GM23338 (cell line): ENCODE data around the gene PPIF. TPM values are rescaled to one million over a fixed set of nuclear protein-coding genes. Genes with fewer than 3 reads are reported as not detected.

Experiments used
- ATAC-seq: fragments of 200-7000 bp; cut with Tn5 transposase; 3 replicates; pipeline ENCODE4 v1.9.1; 2020
- DNase-seq: peaks from one replicate; pipeline ENCODE4 v3.0.0-alpha.2; 2015; ENCODE audit warnings: low spot score
- H2AFZ ChIP-seq: fragments of 200-600 bp; sonication (generic); 2 replicates; pipeline ENCODE4 v1.8.0; 2016; ENCODE audit warnings: antibody characterized with exemption, mild to moderate bottlenecking, moderate library complexity
- H3F3A ChIP-seq: fragments of 200-600 bp; sonication (generic); replicated peaks from 2 replicates; pipeline ENCODE4 v1.8.0; 2017; ENCODE audit warnings: antibody characterized with exemption, mixed run types, low read depth
- H3K27ac ChIP-seq: fragments of 200-600 bp; sonication (generic); 2 replicates; pipeline ENCODE4 v1.6.1; 2016; ENCODE audit warnings: low read depth
- H3K27me3 ChIP-seq: fragments of 200-600 bp; sonication (generic); 2 replicates; pipeline ENCODE4 v1.8.0; 2016; ENCODE audit warnings: mild to moderate bottlenecking, mixed run types, moderate library complexity; ENCODE audit not compliant: insufficient read depth
- H3K36me3 ChIP-seq: fragments of 200-600 bp; sonication (generic); 2 replicates; pipeline ENCODE4 v1.8.0; 2016; ENCODE audit warnings: mild to moderate bottlenecking; ENCODE audit not compliant: insufficient read depth
- H3K4me1 ChIP-seq: fragments of 200-600 bp; sonication (generic); 2 replicates; pipeline ENCODE4 v1.8.0; 2016; ENCODE audit warnings: mild to moderate bottlenecking, moderate library complexity; ENCODE audit not compliant: insufficient read depth
- H3K4me2 ChIP-seq: fragments of 200-600 bp; sonication (generic); 2 replicates; pipeline ENCODE4 v1.7.1; 2017; ENCODE audit warnings: mixed run types
- H3K4me3 ChIP-seq: fragments of 200-600 bp; sonication (generic); 2 replicates; pipeline ENCODE4 v1.6.1; 2016; ENCODE audit warnings: mixed run types
- H3K79me2 ChIP-seq: fragments of 200-600 bp; sonication (generic); replicated peaks from 2 replicates; pipeline ENCODE4 v1.8.0; 2017; ENCODE audit warnings: mild to moderate bottlenecking; ENCODE audit not compliant: insufficient read depth
- H3K9me2 ChIP-seq: fragments of 200-600 bp; sonication (generic); 2 replicates; pipeline ENCODE4 v1.8.0; 2017; ENCODE audit not compliant: insufficient read depth
- H4K20me1 ChIP-seq: fragments of 200-600 bp; sonication (generic); replicated peaks from 2 replicates; pipeline ENCODE4 v1.8.0; 2017; ENCODE audit warnings: mild to moderate bottlenecking; ENCODE audit not compliant: insufficient read depth
- H3K27ac Mint-ChIP-seq: 2 replicates; pipeline ENCODE4 v1.8.0; 2020; ENCODE audit warnings: inconsistent platforms, mild to moderate bottlenecking, moderate library complexity, mixed read lengths
- H3K27me3 Mint-ChIP-seq: 3 replicates; pipeline ENCODE4 v1.8.0; 2022; ENCODE audit warnings: low read depth, mild to moderate bottlenecking, moderate library complexity, mixed read lengths, inconsistent platforms; ENCODE audit not compliant: insufficient read depth, poor library complexity
- H3K36me3 Mint-ChIP-seq: 3 replicates; pipeline ENCODE4 v1.8.0; 2021; ENCODE audit warnings: low read depth, mild to moderate bottlenecking, inconsistent platforms, moderate library complexity, mixed read lengths
- H3K4me1 Mint-ChIP-seq: 3 replicates; pipeline ENCODE4 v1.8.0; 2020; ENCODE audit warnings: mild to moderate bottlenecking, inconsistent platforms, mixed read lengths
- H3K4me3 Mint-ChIP-seq: 3 replicates; pipeline ENCODE4 v1.8.0; 2021; ENCODE audit warnings: moderate library complexity, mild to moderate bottlenecking, inconsistent platforms, mixed read lengths
- H3K9me3 Mint-ChIP-seq: 3 replicates; pipeline ENCODE4 v1.8.0; 2020; ENCODE audit warnings: moderate library complexity, mild to moderate bottlenecking, inconsistent platforms, mixed read lengths
- CREB1 ChIP-seq: fragments of 250-450 bp; sonication (Bioruptor Pico); IDR thresholded peaks from 2 replicates; pipeline ENCODE4 v1.5.0; 2020; ENCODE audit warnings: low read depth, mild to moderate bottlenecking, moderate library complexity
- POLR2AphosphoS5 ChIP-seq: IDR thresholded peaks from 2 replicates; pipeline ENCODE4 v1.6.1; 2016; ENCODE audit warnings: antibody characterized with exemption, low read depth
- polyA plus RNA-seq: library from polyadenylated mRNA; unstranded; fragments of >200 nt; fragmentation: Nextera tagmentation; extraction: Ambion mirVana; gene quantifications from 2 replicates; pipeline ENCODE4 v1.2.1, GENCODE V29; 2016
- total RNA-seq: library from RNA; depleted of rRNA; stranded (reverse); fragments of >200 nt; shearing (Covaris generic); gene quantifications from 2 replicates; pipeline ENCODE4 v1.2.3, GENCODE V29; 2014
- TF ChIP-seq, protein P1 (sequence below): fragments of 250-450 bp; sonication (Bioruptor Pico); IDR thresholded peaks from 2 replicates; pipeline ENCODE4 v1.5.0; 2020; ENCODE audit warnings: mild to moderate bottlenecking, moderate library complexity
- TF ChIP-seq, protein P2 (sequence below), 2 experiments: fragments of 200-600 bp in 1 of 2; sonication (generic) in 1 of 2; conservative IDR thresholded peaks; 2 replicates each; pipeline versions ENCODE4 v1.5.1 to v1.6.1; 2016 to 2017; ENCODE audit warnings: antibody characterized with exemption in 2 of 2, low read depth in 2 of 2, mild to moderate bottlenecking in 2 of 2, moderate library complexity in 1 of 2
- TF ChIP-seq, protein P3 (sequence below): IDR thresholded peaks from one replicate; pipeline ENCODE4 v1.6.1; 2018; ENCODE audit warnings: antibody characterized with exemption; ENCODE audit not compliant: unreplicated experiment
- TF ChIP-seq, protein P4 (sequence below): IDR thresholded peaks from 2 replicates; pipeline ENCODE4 v1.6.1; 2016; ENCODE audit warnings: antibody characterized with exemption

Gene PPIF
- total and polyA plus RNA-seq, 2 experiments from 2014 or later: 32.1 to 43.6 TPM

DNA sequence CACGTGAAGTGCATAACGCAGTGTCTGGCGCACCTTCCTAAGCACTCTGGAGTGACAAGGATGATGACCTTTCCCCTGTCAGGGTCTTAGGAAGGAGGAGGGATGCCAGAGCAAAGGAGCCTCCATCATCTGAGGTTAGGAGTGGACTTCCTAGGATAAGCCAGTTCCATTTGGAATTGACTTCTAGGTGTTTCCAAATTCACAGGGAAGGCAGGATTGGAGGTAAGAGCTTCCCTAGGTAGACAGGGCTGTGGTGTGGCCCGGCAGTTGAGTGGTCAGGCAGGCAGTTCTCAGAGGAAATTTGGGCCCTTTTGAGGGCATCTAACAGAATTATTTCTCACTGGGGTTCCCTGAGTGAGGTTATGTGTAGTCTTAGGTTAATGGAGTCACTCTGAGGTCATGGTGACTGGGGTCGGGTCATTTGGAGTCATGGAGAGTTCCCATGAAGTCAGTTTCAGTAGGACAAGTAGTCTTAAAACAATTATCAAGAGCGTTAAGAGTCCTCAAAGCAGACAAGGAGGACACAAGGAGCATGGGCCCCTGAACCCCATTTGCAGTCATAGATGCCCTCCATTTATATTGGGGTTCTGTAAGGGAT is 8.2 kb downstream of the PPIF start:
- no peak overlapping the region for H3K27ac Mint-ChIP-seq
- no peak for DNase-seq
- no peaks in the 10 kb centered on the region; the same call in 1 of the 2 replicates for H3K36me3 ChIP-seq
- peaks cover 13% of the 10 kb centered on the region; the same call in 1 of the 2 replicates for H4K20me1 ChIP-seq
- H3K36me3 Mint-ChIP-seq: peaks cover 62% of the 10 kb centered on the region
- no peaks in the 10 kb centered on the region for H3K4me1 ChIP-seq
- no peaks in the 10 kb centered on the region for H3K79me2 ChIP-seq
- no peak for TF ChIP-seq CREB1
- TF ChIP-seq POLR2AphosphoS5: no peak
- TF ChIP-seq, protein P1, sequence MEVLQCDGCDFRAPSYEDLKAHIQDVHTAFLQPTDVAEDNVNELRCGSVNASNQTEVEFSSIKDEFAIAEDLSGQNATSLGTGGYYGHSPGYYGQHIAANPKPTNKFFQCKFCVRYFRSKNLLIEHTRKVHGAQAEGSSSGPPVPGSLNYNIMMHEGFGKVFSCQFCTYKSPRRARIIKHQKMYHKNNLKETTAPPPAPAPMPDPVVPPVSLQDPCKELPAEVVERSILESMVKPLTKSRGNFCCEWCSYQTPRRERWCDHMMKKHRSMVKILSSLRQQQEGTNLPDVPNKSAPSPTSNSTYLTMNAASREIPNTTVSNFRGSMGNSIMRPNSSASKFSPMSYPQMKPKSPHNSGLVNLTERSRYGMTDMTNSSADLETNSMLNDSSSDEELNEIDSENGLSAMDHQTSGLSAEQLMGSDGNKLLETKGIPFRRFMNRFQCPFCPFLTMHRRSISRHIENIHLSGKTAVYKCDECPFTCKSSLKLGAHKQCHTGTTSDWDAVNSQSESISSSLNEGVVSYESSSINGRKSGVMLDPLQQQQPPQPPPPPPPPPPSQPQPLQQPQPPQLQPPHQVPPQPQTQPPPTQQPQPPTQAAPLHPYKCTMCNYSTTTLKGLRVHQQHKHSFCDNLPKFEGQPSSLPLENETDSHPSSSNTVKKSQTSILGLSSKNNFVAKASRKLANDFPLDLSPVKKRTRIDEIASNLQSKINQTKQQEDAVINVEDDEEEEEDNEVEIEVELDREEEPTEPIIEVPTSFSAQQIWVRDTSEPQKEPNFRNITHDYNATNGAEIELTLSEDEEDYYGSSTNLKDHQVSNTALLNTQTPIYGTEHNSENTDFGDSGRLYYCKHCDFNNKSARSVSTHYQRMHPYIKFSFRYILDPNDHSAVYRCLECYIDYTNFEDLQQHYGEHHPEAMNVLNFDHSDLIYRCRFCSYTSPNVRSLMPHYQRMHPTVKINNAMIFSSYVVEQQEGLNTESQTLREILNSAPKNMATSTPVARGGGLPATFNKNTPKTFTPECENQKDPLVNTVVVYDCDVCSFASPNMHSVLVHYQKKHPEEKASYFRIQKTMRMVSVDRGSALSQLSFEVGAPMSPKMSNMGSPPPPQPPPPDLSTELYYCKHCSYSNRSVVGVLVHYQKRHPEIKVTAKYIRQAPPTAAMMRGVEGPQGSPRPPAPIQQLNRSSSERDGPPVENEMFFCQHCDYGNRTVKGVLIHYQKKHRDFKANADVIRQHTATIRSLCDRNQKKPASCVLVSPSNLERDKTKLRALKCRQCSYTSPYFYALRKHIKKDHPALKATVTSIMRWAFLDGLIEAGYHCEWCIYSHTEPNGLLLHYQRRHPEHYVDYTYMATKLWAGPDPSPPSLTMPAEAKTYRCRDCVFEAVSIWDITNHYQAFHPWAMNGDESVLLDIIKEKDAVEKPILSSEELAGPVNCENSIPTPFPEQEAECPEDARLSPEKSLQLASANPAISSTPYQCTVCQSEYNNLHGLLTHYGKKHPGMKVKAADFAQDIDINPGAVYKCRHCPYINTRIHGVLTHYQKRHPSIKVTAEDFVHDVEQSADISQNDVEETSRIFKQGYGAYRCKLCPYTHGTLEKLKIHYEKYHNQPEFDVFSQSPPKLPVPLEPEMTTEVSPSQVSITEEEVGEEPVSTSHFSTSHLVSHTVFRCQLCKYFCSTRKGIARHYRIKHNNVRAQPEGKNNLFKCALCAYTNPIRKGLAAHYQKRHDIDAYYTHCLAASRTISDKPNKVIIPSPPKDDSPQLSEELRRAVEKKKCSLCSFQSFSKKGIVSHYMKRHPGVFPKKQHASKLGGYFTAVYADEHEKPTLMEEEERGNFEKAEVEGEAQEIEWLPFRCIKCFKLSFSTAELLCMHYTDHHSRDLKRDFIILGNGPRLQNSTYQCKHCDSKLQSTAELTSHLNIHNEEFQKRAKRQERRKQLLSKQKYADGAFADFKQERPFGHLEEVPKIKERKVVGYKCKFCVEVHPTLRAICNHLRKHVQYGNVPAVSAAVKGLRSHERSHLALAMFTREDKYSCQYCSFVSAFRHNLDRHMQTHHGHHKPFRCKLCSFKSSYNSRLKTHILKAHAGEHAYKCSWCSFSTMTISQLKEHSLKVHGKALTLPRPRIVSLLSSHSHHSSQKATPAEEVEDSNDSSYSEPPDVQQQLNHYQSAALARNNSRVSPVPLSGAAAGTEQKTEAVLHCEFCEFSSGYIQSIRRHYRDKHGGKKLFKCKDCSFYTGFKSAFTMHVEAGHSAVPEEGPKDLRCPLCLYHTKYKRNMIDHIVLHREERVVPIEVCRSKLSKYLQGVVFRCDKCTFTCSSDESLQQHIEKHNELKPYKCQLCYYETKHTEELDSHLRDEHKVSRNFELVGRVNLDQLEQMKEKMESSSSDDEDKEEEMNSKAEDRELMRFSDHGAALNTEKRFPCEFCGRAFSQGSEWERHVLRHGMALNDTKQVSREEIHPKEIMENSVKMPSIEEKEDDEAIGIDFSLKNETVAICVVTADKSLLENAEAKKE (CRISPR knock-in tag): no peak
- TF ChIP-seq, protein P2, sequence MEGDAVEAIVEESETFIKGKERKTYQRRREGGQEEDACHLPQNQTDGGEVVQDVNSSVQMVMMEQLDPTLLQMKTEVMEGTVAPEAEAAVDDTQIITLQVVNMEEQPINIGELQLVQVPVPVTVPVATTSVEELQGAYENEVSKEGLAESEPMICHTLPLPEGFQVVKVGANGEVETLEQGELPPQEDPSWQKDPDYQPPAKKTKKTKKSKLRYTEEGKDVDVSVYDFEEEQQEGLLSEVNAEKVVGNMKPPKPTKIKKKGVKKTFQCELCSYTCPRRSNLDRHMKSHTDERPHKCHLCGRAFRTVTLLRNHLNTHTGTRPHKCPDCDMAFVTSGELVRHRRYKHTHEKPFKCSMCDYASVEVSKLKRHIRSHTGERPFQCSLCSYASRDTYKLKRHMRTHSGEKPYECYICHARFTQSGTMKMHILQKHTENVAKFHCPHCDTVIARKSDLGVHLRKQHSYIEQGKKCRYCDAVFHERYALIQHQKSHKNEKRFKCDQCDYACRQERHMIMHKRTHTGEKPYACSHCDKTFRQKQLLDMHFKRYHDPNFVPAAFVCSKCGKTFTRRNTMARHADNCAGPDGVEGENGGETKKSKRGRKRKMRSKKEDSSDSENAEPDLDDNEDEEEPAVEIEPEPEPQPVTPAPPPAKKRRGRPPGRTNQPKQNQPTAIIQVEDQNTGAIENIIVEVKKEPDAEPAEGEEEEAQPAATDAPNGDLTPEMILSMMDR (conservative IDR thresholded peaks at IDR 0.05; ENCODE audit: low read depth in 2 of 2): no peak
- TF ChIP-seq, protein P3, sequence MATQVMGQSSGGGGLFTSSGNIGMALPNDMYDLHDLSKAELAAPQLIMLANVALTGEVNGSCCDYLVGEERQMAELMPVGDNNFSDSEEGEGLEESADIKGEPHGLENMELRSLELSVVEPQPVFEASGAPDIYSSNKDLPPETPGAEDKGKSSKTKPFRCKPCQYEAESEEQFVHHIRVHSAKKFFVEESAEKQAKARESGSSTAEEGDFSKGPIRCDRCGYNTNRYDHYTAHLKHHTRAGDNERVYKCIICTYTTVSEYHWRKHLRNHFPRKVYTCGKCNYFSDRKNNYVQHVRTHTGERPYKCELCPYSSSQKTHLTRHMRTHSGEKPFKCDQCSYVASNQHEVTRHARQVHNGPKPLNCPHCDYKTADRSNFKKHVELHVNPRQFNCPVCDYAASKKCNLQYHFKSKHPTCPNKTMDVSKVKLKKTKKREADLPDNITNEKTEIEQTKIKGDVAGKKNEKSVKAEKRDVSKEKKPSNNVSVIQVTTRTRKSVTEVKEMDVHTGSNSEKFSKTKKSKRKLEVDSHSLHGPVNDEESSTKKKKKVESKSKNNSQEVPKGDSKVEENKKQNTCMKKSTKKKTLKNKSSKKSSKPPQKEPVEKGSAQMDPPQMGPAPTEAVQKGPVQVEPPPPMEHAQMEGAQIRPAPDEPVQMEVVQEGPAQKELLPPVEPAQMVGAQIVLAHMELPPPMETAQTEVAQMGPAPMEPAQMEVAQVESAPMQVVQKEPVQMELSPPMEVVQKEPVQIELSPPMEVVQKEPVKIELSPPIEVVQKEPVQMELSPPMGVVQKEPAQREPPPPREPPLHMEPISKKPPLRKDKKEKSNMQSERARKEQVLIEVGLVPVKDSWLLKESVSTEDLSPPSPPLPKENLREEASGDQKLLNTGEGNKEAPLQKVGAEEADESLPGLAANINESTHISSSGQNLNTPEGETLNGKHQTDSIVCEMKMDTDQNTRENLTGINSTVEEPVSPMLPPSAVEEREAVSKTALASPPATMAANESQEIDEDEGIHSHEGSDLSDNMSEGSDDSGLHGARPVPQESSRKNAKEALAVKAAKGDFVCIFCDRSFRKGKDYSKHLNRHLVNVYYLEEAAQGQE: no peak
- TF ChIP-seq, protein P4, sequence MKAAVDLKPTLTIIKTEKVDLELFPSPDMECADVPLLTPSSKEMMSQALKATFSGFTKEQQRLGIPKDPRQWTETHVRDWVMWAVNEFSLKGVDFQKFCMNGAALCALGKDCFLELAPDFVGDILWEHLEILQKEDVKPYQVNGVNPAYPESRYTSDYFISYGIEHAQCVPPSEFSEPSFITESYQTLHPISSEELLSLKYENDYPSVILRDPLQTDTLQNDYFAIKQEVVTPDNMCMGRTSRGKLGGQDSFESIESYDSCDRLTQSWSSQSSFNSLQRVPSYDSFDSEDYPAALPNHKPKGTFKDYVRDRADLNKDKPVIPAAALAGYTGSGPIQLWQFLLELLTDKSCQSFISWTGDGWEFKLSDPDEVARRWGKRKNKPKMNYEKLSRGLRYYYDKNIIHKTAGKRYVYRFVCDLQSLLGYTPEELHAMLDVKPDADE: no peak
- no peak for ATAC-seq
- H3K27me3 ChIP-seq: no peaks in the 10 kb centered on the region
- H3K4me2 ChIP-seq: no peak overlapping the region
- no peak overlapping the region for H3K27ac ChIP-seq
- no peak overlapping the region for H3K4me3 ChIP-seq
- H3K9me3 Mint-ChIP-seq: no peaks in the 10 kb centered on the region
- H3K4me1 Mint-ChIP-seq: no peaks in the 10 kb centered on the region
- no peaks in the 10 kb centered on the region for H3F3A ChIP-seq
- peaks cover 6% of the 10 kb centered on the region for H3K27me3 Mint-ChIP-seq
- H3K4me3 Mint-ChIP-seq: no peak overlapping the region
- H2AFZ ChIP-seq: no peak overlapping the region
- H3K9me2 ChIP-seq: no peaks in the 10 kb centered on the region
